SW 1271 (cell line): ENCODE data around the gene CETN1.

Experiments used
- DNase-seq, 2 experiments: peaks; one replicate each; lab custom pipeline; 2025; lab: John Stamatoyannopoulos, UW

Gene CETN1

GRCh38 chr18:576924-577323 lies 3.3 kb upstream of the CETN1 start:
- no peak for DNase-seq

- no peak for DNase-seq
Measured at GRCh38 chr18:577643-578375, 2.4 kb upstream of the CETN1 start.

- no peak for DNase-seq
Measured at GRCh38 chr18:579238-579637, 942 bp upstream of the CETN1 start.

- DNase-seq = no peak
Measured at GRCh38 chr18:581096-581495, 916 bp downstream of the CETN1 start.

GRCh38 chr18:582465-582864 lies 2.3 kb downstream of the CETN1 start:
- no peak for DNase-seq

GRCh38 chr18:595068-595467 lies 14.9 kb downstream of the CETN1 start:
- DNase-seq = no peak

- no peak for DNase-seq
Measured at GRCh38 chr18:595571-595970, 15.4 kb downstream of the CETN1 start.

- DNase-seq = no peak
Measured at GRCh38 chr18:596288-596881, 16.2 kb downstream of the CETN1 start.

- DNase-seq = no peak
Measured at GRCh38 chr18:598124-598589, 18.0 kb downstream of the CETN1 start.

- DNase-seq = no peak
Measured at GRCh38 chr18:600107-600506, 19.9 kb downstream of the CETN1 start.

GRCh38 chr18:604771-605170 lies 24.6 kb downstream of the CETN1 start:
- no peak for DNase-seq

GRCh38 chr18:607930-608329 lies 27.8 kb downstream of the CETN1 start:
- DNase-seq = no peak

- no peak for DNase-seq
Measured at GRCh38 chr18:610214-610928, 30.2 kb downstream of the CETN1 start.

- no peak for DNase-seq
Measured at GRCh38 chr18:612156-612555, 32.0 kb downstream of the CETN1 start.

- no peak for DNase-seq
Measured at GRCh38 chr18:614193-614592, 34.0 kb downstream of the CETN1 start.

- no peak for DNase-seq
Measured at GRCh38 chr18:615092-615521, 34.9 kb downstream of the CETN1 start.

GRCh38 chr18:615773-616172 lies 35.6 kb downstream of the CETN1 start:
- no peak for DNase-seq

- peak in 1 of 2 experiments; percentile 36 for DNase-seq
Measured at GRCh38 chr18:616380-616995, 36.3 kb downstream of the CETN1 start.

GRCh38 chr18:617970-618504 lies 37.9 kb downstream of the CETN1 start:
- DNase-seq = no peak

- DNase-seq = no peak
Measured at GRCh38 chr18:618618-619017, 38.4 kb downstream of the CETN1 start.

GRCh38 chr18:621291-622043 lies 41.3 kb downstream of the CETN1 start:
- no peak for DNase-seq

- DNase-seq = no peak
Measured at GRCh38 chr18:622289-622688, 42.1 kb downstream of the CETN1 start.
